Measurements from ENCODE around the gene STK32B. TPM values are rescaled to one million over a fixed set of nuclear protein-coding genes. Genes with fewer than 3 reads are reported as not detected.

STK32B gene
- total and polyA plus RNA-seq, 10 donors: 0.03 to 0.87 (median 0.36) TPM

- no peaks in the 10 kb centered on the region for H3K9me3 ChIP-seq
- H3K4me3 ChIP-seq: no peak overlapping the region
- WGBS, 5 donors: 84 to 89% (median 88%) methylated on average over 6 of the region's 6 CpGs
- no peaks in the 10 kb centered on the region for H3K27me3 ChIP-seq (replicated peaks in 1 of 7)
- no peaks in the 10 kb centered on the region for H3K4me1 ChIP-seq
- H3K36me3 ChIP-seq: no peaks in the 10 kb centered on the region
- intact Hi-C loops (cut with DNase I; ENCODE audit: low total_unique reads): no loop called here
- TF ChIP-seq POLR2A (IDR thresholded peaks at IDR 0.05): no peak
- TF ChIP-seq CTCF (IDR thresholded peaks at IDR 0.05 in 8 of 11, conservative IDR thresholded peaks at IDR 0.05 in 3 of 11): no peak
- no peak for TF ChIP-seq POLR2AphosphoS5 (IDR thresholded peaks at IDR 0.05)
- no peak for DNase-seq
- H3K27ac ChIP-seq: no peak overlapping the region
Measured at GRCh38 chr4:5260121-5260520, 208.8 kb downstream of the STK32B start.

GRCh38 chr4:5261866-5262265, 210.6 kb downstream of the STK32B start:
- H3K36me3 ChIP-seq: no peaks in the 10 kb centered on the region
- TF ChIP-seq POLR2A (IDR thresholded peaks at IDR 0.05) (no peak), CTCF (IDR thresholded peaks at IDR 0.05 in 8 of 11, conservative IDR thresholded peaks at IDR 0.05 in 3 of 11) (no peak), POLR2AphosphoS5 (IDR thresholded peaks at IDR 0.05) (no peak)

GRCh38 chr4:5266991-5267390, 215.7 kb downstream of the STK32B start:
- H3K9me3 ChIP-seq: no peaks in the 10 kb centered on the region
- no peaks in the 10 kb centered on the region for H3K36me3 ChIP-seq
- H3K4me3 ChIP-seq: no peak overlapping the region
- 68 to 88% (median 80%) methylated on average over 2 of the region's 2 CpGs for WGBS, 5 donors
- DNase-seq: no peak
- intact Hi-C loops (cut with DNase I; ENCODE audit: low total_unique reads): no loop called here
- peaks cover 0 to 16% (median 0%) of the 10 kb centered on the region in 7 donors for H3K27me3 ChIP-seq (replicated peaks in 1 of 7)
- H3K27ac ChIP-seq: no peak overlapping the region
- no peaks in the 10 kb centered on the region for H3K4me1 ChIP-seq
- no peak for TF ChIP-seq POLR2AphosphoS5 (IDR thresholded peaks at IDR 0.05)
- TF ChIP-seq CTCF (IDR thresholded peaks at IDR 0.05 in 8 of 11, conservative IDR thresholded peaks at IDR 0.05 in 3 of 11): no peak
- no peak for TF ChIP-seq POLR2A (IDR thresholded peaks at IDR 0.05)

More at GRCh38 chr4:5261866-5262265, 210.6 kb downstream of the STK32B start:
- H3K4me3 ChIP-seq: no peak overlapping the region
- no peaks in the 10 kb centered on the region for H3K9me3 ChIP-seq
- no peaks in the 10 kb centered on the region for H3K4me1 ChIP-seq
- intact Hi-C loops (cut with DNase I; ENCODE audit: low total_unique reads): no loop called here
- peaks cover 0 to 3% (median 0%) of the 10 kb centered on the region in 7 donors for H3K27me3 ChIP-seq (replicated peaks in 1 of 7)
- 87 to 91% (median 90%) methylated on average over 4 of the region's 4 CpGs for WGBS, 5 donors
- no peak overlapping the region for H3K27ac ChIP-seq
- DNase-seq: no peak

- H3K4me3 ChIP-seq: no peak overlapping the region
- DNase-seq: no peak
- WGBS, 5 donors: 90 to 93% (median 91%) methylated on average over 8 of the region's 8 CpGs
- peaks cover 0 to 16% (median 0%) of the 10 kb centered on the region in 7 donors for H3K27me3 ChIP-seq (replicated peaks in 1 of 7)
- H3K36me3 ChIP-seq: no peaks in the 10 kb centered on the region
- H3K4me1 ChIP-seq: no peaks in the 10 kb centered on the region
- intact Hi-C loops (cut with DNase I; ENCODE audit: low total_unique reads): no loop called here
- H3K9me3 ChIP-seq: no peaks in the 10 kb centered on the region
- H3K27ac ChIP-seq: no peak overlapping the region
- TF ChIP-seq POLR2A (IDR thresholded peaks at IDR 0.05) (no peak), CTCF (IDR thresholded peaks at IDR 0.05 in 8 of 11, conservative IDR thresholded peaks at IDR 0.05 in 3 of 11) (no peak), POLR2AphosphoS5 (IDR thresholded peaks at IDR 0.05) (no peak)
Measured at GRCh38 chr4:5267408-5267807, 216.1 kb downstream of the STK32B start.

All from spleen (tissue), 11 donors.